Hepatocyte (in vitro differentiated cells): ENCODE results near the gene DIPK2B. TPM values are rescaled to one million over a fixed set of nuclear protein-coding genes. Genes with fewer than 3 reads are reported as not detected.

Experiments
- DNase-seq: peaks from one replicate; pipeline ENCODE4 v3.0.0-alpha.2; 2016; ENCODE audit warnings: low spot score
- H2AFZ ChIP-seq: fragments of 200-600 bp; sonication (generic); 2 replicates; pipeline ENCODE4 v1.6.0; 2016; ENCODE audit warnings: antibody characterized with exemption, mild to moderate bottlenecking
- H3K27ac ChIP-seq: fragments of 200-600 bp; sonication (generic); 2 replicates; pipeline ENCODE4 v1.5.1; 2016; ENCODE audit warnings: mild to moderate bottlenecking
- H3K27me3 ChIP-seq: fragments of 200-600 bp; sonication (generic); 2 replicates; pipeline ENCODE4 v1.6.1; 2016
- H3K36me3 ChIP-seq: fragments of 200-600 bp; sonication (generic); replicated peaks from 2 replicates; pipeline ENCODE4 v1.5.1; 2016; ENCODE audit warnings: low read depth; ENCODE audit not compliant: insufficient read depth
- H3K4me1 ChIP-seq: fragments of 200-600 bp; sonication (generic); 2 replicates; pipeline ENCODE4 v1.5.1; 2016; ENCODE audit warnings: mild to moderate bottlenecking, moderate library complexity; ENCODE audit not compliant: insufficient read depth
- H3K4me2 ChIP-seq: fragments of 200-600 bp; sonication (generic); 2 replicates; pipeline ENCODE4 v1.6.0; 2016
- H3K4me3 ChIP-seq: fragments of 200-600 bp; sonication (generic); 2 replicates; pipeline ENCODE4 v1.5.1; 2016; ENCODE audit warnings: mild to moderate bottlenecking
- H3K79me2 ChIP-seq: fragments of 200-600 bp; sonication (generic); 2 replicates; pipeline ENCODE4 v1.6.0; 2017; ENCODE audit warnings: mild to moderate bottlenecking
- H3K9me2 ChIP-seq: fragments of 200-600 bp; sonication (generic); replicated peaks from 2 replicates; pipeline ENCODE4 v1.6.0; 2017; ENCODE audit warnings: mild to moderate bottlenecking; ENCODE audit not compliant: insufficient read depth
- H3K9me3 ChIP-seq: fragments of 200-600 bp; sonication (generic); 2 replicates; pipeline ENCODE4 v1.5.1; 2016; ENCODE audit warnings: low read depth, mild to moderate bottlenecking
- H4K20me1 ChIP-seq: fragments of 200-600 bp; sonication (generic); 2 replicates; pipeline ENCODE4 v1.6.0; 2016; ENCODE audit warnings: mild to moderate bottlenecking; ENCODE audit not compliant: insufficient read depth, poor library complexity, severe bottlenecking
- CTCF ChIP-seq: fragments of 200-600 bp; sonication (generic); IDR thresholded peaks from 2 replicates; pipeline ENCODE4 v1.5.1; 2016; ENCODE audit warnings: antibody characterized with exemption, mild to moderate bottlenecking; ENCODE audit not compliant: poor library complexity
- EZH2 ChIP-seq: fragments of 200-600 bp; sonication (generic); IDR thresholded peaks from 2 replicates; pipeline ENCODE4 v1.6.1; 2016; ENCODE audit warnings: antibody characterized with exemption, mild to moderate bottlenecking, borderline replicate concordance
- EZH2phosphoT487 ChIP-seq: fragments of 200-600 bp; sonication (generic); IDR thresholded peaks from one replicate; pipeline ENCODE4 v1.6.1; 2018; ENCODE audit warnings: antibody characterized with exemption, mild to moderate bottlenecking, low read depth, moderate library complexity; ENCODE audit not compliant: unreplicated experiment, severe bottlenecking
- WGBS: methylation state at CpG from one replicate; pipeline ENCODE4 v1.1.6; 2016; ENCODE audit warnings: low lambda C conversion rate; ENCODE audit errors: missing lambda C conversion rate; 5-methylcytosine and 5-hydroxymethylcytosine counted together
- polyA plus RNA-seq: library from polyadenylated mRNA; unstranded; fragments of >200 nt; fragmentation: Nextera tagmentation; extraction: Ambion mirVana; gene quantifications from 2 replicates; pipeline ENCODE4 v1.2.1, GENCODE V29; 2016
- total RNA-seq: library from RNA; depleted of rRNA; stranded (reverse); fragments of >200 nt; gene quantifications from 2 replicates; pipeline ENCODE4 v1.2.3, GENCODE V29; 2014

Gene DIPK2B
- total and polyA plus RNA-seq, 2 experiments from 2014 or later = 0.29 to 0.37 TPM

DNA sequence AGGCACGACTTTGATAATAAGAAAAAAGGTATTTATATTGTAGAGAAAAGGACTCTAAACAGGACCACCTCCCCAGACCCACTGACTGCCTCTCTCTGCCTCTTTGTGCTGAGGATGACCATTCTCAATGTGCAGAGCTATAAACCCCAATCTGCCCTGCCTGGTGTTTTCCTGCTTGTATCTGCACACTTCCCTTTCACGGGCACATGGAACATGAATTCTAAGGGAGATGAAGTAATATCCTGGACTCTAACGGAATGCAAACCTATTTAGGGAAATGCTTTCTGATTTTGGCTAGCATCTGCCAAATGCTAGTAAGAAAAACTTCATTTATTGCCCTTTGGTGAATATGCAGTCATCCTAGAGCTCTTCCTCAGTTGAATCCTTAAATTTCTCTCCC, 2.4 kb downstream of the DIPK2B start:
- Histone ChIP-seq H3K27ac (no peak overlapping the region), H3K27me3 (no peaks in the 10 kb centered on the region), H3K79me2 (no peaks in the 10 kb centered on the region)

DNA sequence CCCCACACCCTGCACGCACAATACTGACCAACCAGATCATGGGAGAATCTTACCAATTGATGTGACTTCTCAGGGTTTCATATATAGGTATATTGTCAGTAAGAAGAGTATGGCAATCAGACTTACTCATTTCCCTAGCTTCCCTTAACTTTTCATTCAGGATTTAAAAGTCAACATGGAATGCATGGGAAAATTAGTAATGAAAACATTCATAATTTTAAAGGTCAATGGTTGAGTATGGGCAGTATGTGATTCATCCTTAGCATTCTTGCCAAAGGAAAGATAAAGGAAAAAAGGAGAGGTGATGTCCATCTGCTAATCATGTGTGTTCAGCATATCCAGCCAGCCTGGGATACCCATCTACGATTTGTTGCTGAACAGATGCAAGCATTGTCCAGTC, 4.0 kb downstream of the DIPK2B start:
- WGBS = 67% methylated on average over 2 of the region's 2 CpGs
- Histone ChIP-seq H3K9me3 (no peaks in the 10 kb centered on the region), H3K9me2 (no peaks in the 10 kb centered on the region), H3K4me2 (no peak overlapping the region), H3K4me1 (no peaks in the 10 kb centered on the region), H3K27me3 (no peaks in the 10 kb centered on the region), H2AFZ (no peak overlapping the region), H3K4me3 (no peak overlapping the region), H3K36me3 (no peaks in the 10 kb centered on the region), H4K20me1 (no peaks in the 10 kb centered on the region), H3K79me2 (no peaks in the 10 kb centered on the region), H3K27ac (no peak overlapping the region)
- no peak for TF ChIP-seq EZH2phosphoT487
- TF ChIP-seq EZH2 = no peak
- TF ChIP-seq CTCF = no peak
- no peak for DNase-seq

More for the DNA sequence above, 2.4 kb downstream of the DIPK2B start:
- no peak for DNase-seq
- TF ChIP-seq EZH2 (no peak), EZH2phosphoT487 (no peak), CTCF (no peak)
- no peak overlapping the region for H2AFZ ChIP-seq
- H3K36me3 ChIP-seq = no peaks in the 10 kb centered on the region
- no peak overlapping the region for H3K4me3 ChIP-seq
- H3K9me2 ChIP-seq = no peaks in the 10 kb centered on the region
- H3K4me1 ChIP-seq = no peaks in the 10 kb centered on the region
- H4K20me1 ChIP-seq = no peaks in the 10 kb centered on the region
- H3K4me2 ChIP-seq = no peak overlapping the region
- no peaks in the 10 kb centered on the region for H3K9me3 ChIP-seq
- 66% methylated on average over 3 of the region's 3 CpGs for WGBS

DNA sequence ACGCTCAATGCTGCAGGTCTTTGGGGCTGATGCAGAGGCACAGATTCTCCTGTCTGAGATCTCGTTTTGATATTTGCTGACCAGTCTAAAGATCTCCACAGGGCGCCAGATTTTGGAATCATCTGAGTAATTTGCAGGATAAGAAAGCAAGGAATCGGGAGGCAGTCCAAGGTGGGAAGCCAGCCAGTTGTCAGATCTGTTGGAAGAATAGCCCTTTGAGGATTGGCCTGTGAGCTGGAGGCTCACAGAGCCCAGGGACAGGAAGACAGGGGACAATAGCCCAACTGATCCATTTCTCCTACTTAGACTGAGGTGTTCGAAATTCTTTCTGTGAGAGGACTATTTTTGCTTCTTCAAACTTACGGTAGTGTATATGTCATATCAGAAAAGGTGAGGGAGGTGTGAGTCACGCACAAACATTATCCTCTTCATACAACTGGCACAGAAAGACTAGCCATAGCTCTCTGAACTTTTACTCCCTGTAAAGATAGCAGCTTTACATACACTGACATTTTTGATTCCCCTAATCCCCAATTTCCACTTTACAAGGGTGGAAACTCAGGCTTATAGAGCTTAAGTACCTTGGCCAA, 8.8 kb downstream of the DIPK2B start:
- Histone ChIP-seq H3K4me3 (no peak overlapping the region), H3K4me2 (no peak overlapping the region), H3K79me2 (no peaks in the 10 kb centered on the region), H3K36me3 (no peaks in the 10 kb centered on the region), H4K20me1 (no peaks in the 10 kb centered on the region), H3K9me3 (no peaks in the 10 kb centered on the region), H2AFZ (no peak overlapping the region), H3K9me2 (no peaks in the 10 kb centered on the region), H3K27ac (no peak overlapping the region), H3K4me1 (no peaks in the 10 kb centered on the region), H3K27me3 (no peaks in the 10 kb centered on the region)
- TF ChIP-seq CTCF (no peak), EZH2 (no peak), EZH2phosphoT487 (no peak)
- no peak for DNase-seq
- WGBS = 61% methylated on average over 7 of the region's 7 CpGs

DNA sequence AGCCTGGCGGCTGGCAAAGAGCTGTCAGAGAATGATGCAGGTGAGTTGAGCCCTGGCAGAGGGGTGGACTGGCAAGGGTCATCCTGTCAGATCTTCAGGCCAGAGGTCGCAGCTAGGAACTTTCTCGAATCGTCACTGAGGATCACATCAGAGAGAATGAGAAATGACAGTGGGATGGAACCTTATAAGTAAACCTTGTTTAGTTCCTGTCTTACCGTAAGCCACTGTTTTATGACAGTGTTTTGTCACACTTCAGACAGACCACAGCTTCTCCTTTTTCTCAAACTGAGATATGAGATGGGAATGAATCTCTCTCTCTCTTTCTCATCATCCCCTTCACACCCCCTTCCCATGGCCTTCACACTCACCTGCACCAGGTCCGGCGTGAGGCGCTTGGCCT, 9.3 kb downstream of the DIPK2B start:
- no peak overlapping the region for H3K4me3 ChIP-seq
- no peak for DNase-seq
- no peak overlapping the region for H3K27ac ChIP-seq
- H3K9me3 ChIP-seq = no peaks in the 10 kb centered on the region
- WGBS = 88% methylated on average over 8 of the region's 8 CpGs
- H3K4me2 ChIP-seq = no peak overlapping the region
- H3K27me3 ChIP-seq = no peaks in the 10 kb centered on the region
- H3K4me1 ChIP-seq = no peaks in the 10 kb centered on the region
- H4K20me1 ChIP-seq = no peaks in the 10 kb centered on the region
- no peak overlapping the region for H2AFZ ChIP-seq
- no peaks in the 10 kb centered on the region for H3K9me2 ChIP-seq
- no peaks in the 10 kb centered on the region for H3K79me2 ChIP-seq
- H3K36me3 ChIP-seq = no peaks in the 10 kb centered on the region
- no peak for TF ChIP-seq EZH2phosphoT487
- no peak for TF ChIP-seq CTCF
- TF ChIP-seq EZH2 = no peak
